GM23248 (cell line): Measurements from ENCODE around the gene PYGM. TPM values are rescaled to one million over a fixed set of nuclear protein-coding genes. Genes with fewer than 3 reads are reported as not detected.

ENCODE experiments used
- DNase-seq: peaks from one replicate; pipeline ENCODE4 v3.0.0-alpha.2; 2015
- H2AFZ ChIP-seq: fragments of 200-600 bp; sonication (generic); 2 replicates; pipeline ENCODE4 v1.6.1; 2016; ENCODE audit warnings: antibody characterized with exemption
- H3F3A ChIP-seq: fragments of 200-600 bp; sonication (generic); 2 replicates; pipeline ENCODE4 v1.6.1; 2016; ENCODE audit warnings: mild to moderate bottlenecking, antibody characterized with exemption, mixed run types; ENCODE audit not compliant: insufficient read depth
- H3K27ac ChIP-seq: fragments of 200-600 bp; sonication (generic); 2 replicates; pipeline ENCODE4 v1.5.1; 2016; ENCODE audit warnings: mild to moderate bottlenecking
- H3K27me3 ChIP-seq: fragments of 200-600 bp; sonication (generic); replicated peaks from 2 replicates; pipeline ENCODE4 v1.6.1; 2016; ENCODE audit warnings: mild to moderate bottlenecking; ENCODE audit not compliant: insufficient read depth
- H3K36me3 ChIP-seq: fragments of 200-600 bp; sonication (generic); 2 replicates; pipeline ENCODE4 v1.6.1; 2016; ENCODE audit warnings: low read depth, mild to moderate bottlenecking
- H3K4me1 ChIP-seq: fragments of 200-600 bp; sonication (generic); 2 replicates; pipeline ENCODE4 v1.6.1; 2016; ENCODE audit warnings: mild to moderate bottlenecking; ENCODE audit not compliant: insufficient read depth
- H3K4me2 ChIP-seq: fragments of 200-600 bp; sonication (generic); one replicate; pipeline ENCODE4 v1.6.1; 2016; ENCODE audit warnings: mild to moderate bottlenecking; ENCODE audit not compliant: unreplicated experiment
- H3K4me3 ChIP-seq: fragments of 200-600 bp; sonication (generic); 2 replicates; pipeline ENCODE4 v1.5.1; 2016; ENCODE audit warnings: mild to moderate bottlenecking
- H3K79me2 ChIP-seq: fragments of 200-600 bp; sonication (generic); 2 replicates; pipeline ENCODE4 v1.6.1; 2016; ENCODE audit warnings: mild to moderate bottlenecking; ENCODE audit not compliant: insufficient read depth
- H3K9ac ChIP-seq: fragments of 200-600 bp; sonication (generic); 2 replicates; pipeline ENCODE4 v1.6.1; 2016; ENCODE audit warnings: mild to moderate bottlenecking
- H3K9me2 ChIP-seq: fragments of 200-600 bp; sonication (generic); 2 replicates; pipeline ENCODE4 v1.6.1; 2016; ENCODE audit warnings: mixed run types, mild to moderate bottlenecking, moderate library complexity; ENCODE audit not compliant: insufficient read depth
- H3K9me3 ChIP-seq: fragments of 200-600 bp; sonication (generic); one replicate; pipeline ENCODE4 v1.6.1; 2017; ENCODE audit warnings: low read depth
- H4K20me1 ChIP-seq: fragments of 200-600 bp; sonication (generic); 2 replicates; pipeline ENCODE4 v1.6.0; 2016; ENCODE audit not compliant: insufficient read depth
- EZH2 ChIP-seq: fragments of 200-600 bp; sonication (generic); IDR thresholded peaks from 2 replicates; pipeline ENCODE4 v1.6.1; 2018; ENCODE audit warnings: antibody characterized with exemption, mild to moderate bottlenecking; ENCODE audit not compliant: insufficient read depth, poor library complexity, severe bottlenecking
- EZH2phosphoT487 ChIP-seq: fragments of 200-600 bp; sonication (generic); IDR thresholded peaks from 2 replicates; pipeline ENCODE4 v1.6.1; 2018; ENCODE audit warnings: antibody characterized with exemption, moderate library complexity, mild to moderate bottlenecking, low read depth; ENCODE audit not compliant: insufficient read depth
- WGBS, 2 experiments: methylation state at CpG; one replicate each; pipeline ENCODE4 v1.1.6; 2015 to 2017; ENCODE audit warnings: low lambda C conversion rate in 2 of 2, low coverage in 1 of 2; ENCODE audit errors: missing lambda C conversion rate in 2 of 2; 5-methylcytosine and 5-hydroxymethylcytosine counted together
- in situ Hi-C: fragments of 300-500 bp; cut with MboI; formaldehyde crosslinking; loops from 2 replicates; pipeline ENCODE4 v1.15.0; 2020
- polyA plus RNA-seq: library from polyadenylated mRNA; unstranded; fragments of >200 nt; fragmentation: Nextera tagmentation; extraction: Ambion mirVana; gene quantifications from 2 replicates; pipeline ENCODE4 v1.2.1, GENCODE V29; 2016
- total RNA-seq: library from RNA; depleted of rRNA; stranded (reverse); fragments of >200 nt; shearing (Covaris generic); gene quantifications from 2 replicates; pipeline ENCODE4 v1.2.3, GENCODE V29; 2014

PYGM gene
- total and polyA plus RNA-seq, 2 experiments from 2014 or later = not detected

DNA sequence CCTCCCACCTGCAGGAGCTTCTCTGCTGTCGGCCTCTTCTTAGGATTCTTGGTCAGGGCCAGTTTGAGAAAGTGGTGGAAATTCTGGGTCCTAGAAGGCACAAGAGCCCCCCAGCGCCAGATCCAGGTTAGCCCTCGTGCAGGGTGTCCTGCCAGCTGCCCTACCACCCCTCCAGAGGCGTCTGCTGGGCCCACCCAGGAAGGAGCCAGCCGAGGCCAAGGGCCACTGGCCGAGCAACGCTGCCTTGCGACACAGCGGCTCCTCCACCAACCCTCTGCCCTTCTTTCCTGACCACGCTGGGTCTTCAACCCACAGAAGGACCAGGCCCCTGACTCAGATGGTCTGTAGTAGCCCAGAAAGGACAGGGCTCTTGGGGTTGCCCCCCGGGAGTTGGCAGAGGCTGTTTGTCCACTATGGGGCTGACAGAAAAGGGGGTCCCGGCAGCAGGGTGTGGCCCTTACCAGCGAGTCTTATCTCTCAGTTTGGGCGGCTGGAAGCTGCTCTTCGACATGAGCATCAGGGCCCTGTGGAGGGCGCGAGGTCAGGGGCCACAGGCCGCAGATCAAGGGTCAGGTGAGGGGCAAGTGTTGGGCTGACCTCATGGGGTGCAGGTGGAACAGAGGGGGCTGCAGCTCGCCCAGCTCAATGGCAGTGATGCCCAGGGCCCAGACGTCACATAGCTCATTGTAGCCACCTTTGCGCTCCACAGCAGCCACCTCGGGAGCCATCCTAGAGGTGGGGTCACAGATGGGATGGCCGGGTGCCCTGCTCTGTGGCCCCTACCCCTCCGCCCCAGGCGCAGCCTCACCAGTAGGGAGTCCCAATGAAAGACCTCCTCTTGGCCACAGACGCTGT is 40.8 kb upstream of the PYGM start:
- no peak overlapping the region for H3K9ac ChIP-seq

DNA sequence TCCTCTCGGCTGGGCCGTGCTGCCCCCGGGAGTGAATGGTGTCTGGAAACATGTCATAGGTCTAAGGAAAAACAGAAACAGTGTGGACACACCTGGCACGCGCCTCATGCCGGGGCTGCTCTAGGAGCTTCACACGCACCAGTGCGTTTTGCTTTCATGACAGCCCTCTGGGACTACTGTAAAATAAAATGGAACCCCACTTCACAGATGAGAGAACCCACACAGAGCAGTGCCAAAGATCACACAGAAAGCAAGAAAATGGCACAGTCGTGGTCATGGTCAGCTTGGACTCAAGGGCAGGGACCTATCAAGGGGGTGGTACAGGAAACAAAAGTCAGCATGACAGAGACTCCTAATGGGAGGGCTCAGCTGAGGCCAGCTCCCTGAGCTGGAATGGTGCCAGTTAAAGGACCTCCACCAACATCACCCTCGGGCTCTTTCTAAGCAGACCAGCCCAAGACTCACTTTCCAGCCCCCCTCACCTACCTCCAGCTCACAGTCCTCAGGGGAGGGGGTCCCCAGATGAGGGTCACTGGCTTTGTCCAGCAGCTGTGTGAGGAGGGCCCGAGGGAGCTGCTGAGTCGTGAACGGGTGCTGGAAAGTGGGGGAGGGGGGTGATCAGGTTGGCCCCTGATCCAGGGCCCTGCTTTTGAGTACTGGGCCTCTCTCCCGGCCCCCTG is 40.0 kb upstream of the PYGM start:
- Histone ChIP-seq H3K9ac (no peak overlapping the region), H3F3A (no peaks in the 10 kb centered on the region), H3K36me3 (no peaks in the 10 kb centered on the region), H3K4me2 (no peak overlapping the region), H2AFZ (no peak overlapping the region), H4K20me1 (no peaks in the 10 kb centered on the region), H3K79me2 (no peaks in the 10 kb centered on the region), H3K27me3 (no peaks in the 10 kb centered on the region), H3K4me1 (peaks cover 8% of the 10 kb centered on the region; the same call in 1 of the 2 replicates), H3K4me3 (no peak overlapping the region), H3K27ac (no peak overlapping the region), H3K9me2 (no peaks in the 10 kb centered on the region), H3K9me3 (no peaks in the 10 kb centered on the region)
- DNase-seq = no peak
- in situ Hi-C loops = no loop called here
- TF ChIP-seq EZH2phosphoT487 = no peak
- TF ChIP-seq EZH2 = no peak
- 77 to 81% methylated on average over 13 to 14 of the region's 14 CpGs for WGBS, 2 experiments

More for the DNA sequence above, 40.8 kb upstream of the PYGM start:
- no peak for DNase-seq
- 89% methylated on average over 23 to 26 of the region's 26 CpGs for WGBS, 2 experiments
- Histone ChIP-seq H3K4me2 (no peak overlapping the region), H3K4me1 (peaks cover 8% of the 10 kb centered on the region; the same call in 1 of the 2 replicates), H2AFZ (no peak overlapping the region), H3K79me2 (no peaks in the 10 kb centered on the region), H3F3A (no peaks in the 10 kb centered on the region), H3K27ac (no peak overlapping the region), H3K4me3 (no peak overlapping the region), H3K9me3 (no peaks in the 10 kb centered on the region), H3K36me3 (no peaks in the 10 kb centered on the region), H3K27me3 (no peaks in the 10 kb centered on the region), H4K20me1 (no peaks in the 10 kb centered on the region), H3K9me2 (no peaks in the 10 kb centered on the region)
- in situ Hi-C loops = no loop called here
- TF ChIP-seq EZH2phosphoT487 (no peak), EZH2 (no peak)

GRCh38 chr11:64799256-64799622 is 39.5 kb upstream of the PYGM start:
- Histone ChIP-seq H3K27ac (no peak overlapping the region), H3K79me2 (no peaks in the 10 kb centered on the region), H3K9me3 (no peaks in the 10 kb centered on the region), H3K4me1 (peaks cover 6% of the 10 kb centered on the region; the same call in 1 of the 2 replicates), H3K4me2 (no peak overlapping the region), H3K4me3 (no peak overlapping the region), H3K9me2 (no peaks in the 10 kb centered on the region), H2AFZ (no peak overlapping the region), H3K9ac (no peak overlapping the region), H3K27me3 (no peaks in the 10 kb centered on the region), H3F3A (no peaks in the 10 kb centered on the region), H4K20me1 (no peaks in the 10 kb centered on the region), H3K36me3 (no peaks in the 10 kb centered on the region)
- 87% methylated on average over 7 of the region's 7 CpGs for WGBS, 2 experiments
- in situ Hi-C loops = no loop called here
- TF ChIP-seq EZH2phosphoT487 (no peak), EZH2 (no peak)
- DNase-seq = no peak

DNA sequence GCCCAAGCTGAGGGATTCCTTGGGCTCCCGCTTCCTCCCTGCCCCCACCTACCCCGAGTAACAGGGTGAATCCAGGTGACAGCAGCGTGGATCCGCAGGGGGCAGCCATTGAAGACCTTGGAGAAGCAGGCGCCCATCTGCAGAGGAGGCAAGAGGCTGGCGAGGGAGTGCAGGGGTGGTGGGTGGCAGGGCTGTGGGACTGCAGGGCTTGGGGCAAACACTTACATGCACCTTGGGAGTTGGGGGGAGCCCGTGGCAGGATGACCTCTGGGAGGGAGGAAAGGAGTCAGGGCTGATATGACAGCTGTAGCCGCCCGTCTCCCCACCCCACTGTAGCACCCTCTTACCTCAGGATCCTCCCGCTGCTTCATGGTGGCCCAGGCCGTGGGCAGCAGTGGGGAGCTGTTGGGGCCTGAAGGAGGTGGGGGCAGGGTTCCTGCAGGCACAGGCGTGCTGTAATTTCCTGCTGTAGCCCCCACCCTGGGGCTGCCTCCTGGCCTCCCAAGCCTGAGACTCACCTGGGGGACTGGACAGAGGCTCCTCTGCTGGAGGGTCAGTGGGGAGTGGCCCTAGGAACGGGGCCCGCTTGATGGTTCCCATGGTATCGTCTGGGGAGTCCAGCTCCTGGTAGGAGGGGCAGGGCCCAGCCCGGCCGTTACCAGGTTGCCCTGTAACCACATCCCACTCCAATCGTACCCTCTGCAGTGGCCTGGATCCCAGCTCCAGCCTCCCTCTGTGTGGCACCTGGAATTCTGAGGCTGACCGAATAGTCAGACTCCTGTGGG is 37.2 kb upstream of the PYGM start:
- H3K9me2 ChIP-seq = no peaks in the 10 kb centered on the region
- H3K4me3 ChIP-seq = no peak overlapping the region
- H3K9ac ChIP-seq = no peak overlapping the region
- no peak for TF ChIP-seq EZH2phosphoT487
- TF ChIP-seq EZH2 = no peak
- no peaks in the 10 kb centered on the region for H3K4me1 ChIP-seq
- H3K27ac ChIP-seq = no peak overlapping the region
- H4K20me1 ChIP-seq = no peaks in the 10 kb centered on the region
- no peaks in the 10 kb centered on the region for H3K9me3 ChIP-seq
- H3K79me2 ChIP-seq = no peaks in the 10 kb centered on the region
- no peaks in the 10 kb centered on the region for H3K36me3 ChIP-seq
- no peaks in the 10 kb centered on the region for H3F3A ChIP-seq
- no peaks in the 10 kb centered on the region for H3K27me3 ChIP-seq
- in situ Hi-C loops = no loop called here
- H2AFZ ChIP-seq = no peak overlapping the region
- DNase-seq = no peak
- 89 to 93% methylated on average over 17 to 19 of the region's 19 CpGs for WGBS, 2 experiments
- no peak overlapping the region for H3K4me2 ChIP-seq
